NCI-H2171 (cell line): ENCODE results near the gene TBCD.
A peak's percentile ranks its signal among the peaks of the same experiment; 100 is the strongest.

ENCODE experiments used
- DNase-seq: peaks from one replicate; lab custom pipeline; 2025; lab: John Stamatoyannopoulos, UW

TBCD gene

DNA sequence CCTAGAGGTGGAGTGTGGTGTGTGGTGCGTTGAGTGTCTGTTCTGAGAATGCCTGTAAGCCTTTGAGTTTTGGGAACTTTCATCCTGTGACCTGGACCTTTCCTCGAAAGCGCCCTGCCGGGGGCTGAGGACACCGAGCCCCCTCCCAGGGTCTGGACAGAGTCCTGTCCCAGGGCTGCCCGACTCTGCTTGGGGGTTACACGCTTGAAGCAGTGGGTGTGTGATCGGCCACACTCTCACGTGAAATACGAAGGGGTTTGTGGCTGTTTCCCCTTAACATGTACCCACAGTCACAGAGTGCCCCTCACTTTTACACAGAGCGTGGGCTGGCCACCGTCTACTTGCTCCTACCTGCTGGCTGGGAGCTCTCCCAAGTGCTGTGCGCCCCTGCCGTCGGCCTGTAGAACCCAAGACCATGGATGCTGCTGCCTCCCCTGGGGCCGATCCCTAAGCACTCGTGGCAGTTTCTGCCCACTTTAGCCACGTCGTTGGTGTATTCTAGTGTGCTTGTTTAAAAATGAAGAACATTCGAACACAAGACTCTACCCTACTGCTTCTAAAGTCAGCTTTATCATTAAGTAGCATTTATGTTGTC lies 81.1 kb downstream of the TBCD start:
- no peak for DNase-seq

GRCh38 chr17:82835122-82835521 lies 83.3 kb downstream of the TBCD start:
- no peak for DNase-seq

DNA sequence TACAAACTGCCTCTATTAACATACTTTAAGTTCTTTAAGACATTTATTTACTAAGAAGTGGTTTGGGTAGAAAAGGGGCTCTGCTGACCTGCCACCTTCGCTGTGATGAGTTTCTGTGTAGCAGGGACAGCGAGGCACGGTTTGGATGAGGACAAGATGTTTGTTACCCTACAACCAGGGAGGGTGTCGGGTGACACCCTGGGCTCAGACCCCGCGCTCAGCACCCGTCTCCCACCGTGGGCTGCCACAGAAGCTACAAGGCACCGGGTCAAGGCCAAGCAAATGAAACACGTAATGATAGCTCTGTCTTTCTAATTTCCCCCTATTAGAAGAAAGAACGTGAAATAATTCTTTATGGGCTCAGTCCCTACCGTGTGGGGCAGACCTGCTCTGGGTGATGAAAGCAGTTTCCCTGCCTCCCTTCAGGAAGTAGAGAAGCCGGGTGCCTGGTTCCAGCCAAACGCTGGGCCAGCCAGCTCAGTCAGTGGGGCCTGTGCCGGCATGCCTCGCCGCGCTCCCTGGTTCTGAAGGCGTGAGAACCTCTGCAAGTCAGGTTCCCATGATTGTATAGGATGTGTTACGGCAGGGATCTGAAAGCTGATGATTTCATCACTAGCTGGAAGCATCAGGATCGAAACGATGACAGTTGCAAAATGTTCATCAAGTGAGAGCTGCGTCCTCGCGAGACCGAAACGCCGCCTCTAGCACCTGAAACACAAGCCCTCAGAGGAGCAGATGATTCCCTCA lies 84.1 kb downstream of the TBCD start:
- peak; percentile 73 for DNase-seq

- DNase-seq = peak; percentile 10
Observed at GRCh38 chr17:82836823-82837357, 85.0 kb downstream of the TBCD start.

DNA sequence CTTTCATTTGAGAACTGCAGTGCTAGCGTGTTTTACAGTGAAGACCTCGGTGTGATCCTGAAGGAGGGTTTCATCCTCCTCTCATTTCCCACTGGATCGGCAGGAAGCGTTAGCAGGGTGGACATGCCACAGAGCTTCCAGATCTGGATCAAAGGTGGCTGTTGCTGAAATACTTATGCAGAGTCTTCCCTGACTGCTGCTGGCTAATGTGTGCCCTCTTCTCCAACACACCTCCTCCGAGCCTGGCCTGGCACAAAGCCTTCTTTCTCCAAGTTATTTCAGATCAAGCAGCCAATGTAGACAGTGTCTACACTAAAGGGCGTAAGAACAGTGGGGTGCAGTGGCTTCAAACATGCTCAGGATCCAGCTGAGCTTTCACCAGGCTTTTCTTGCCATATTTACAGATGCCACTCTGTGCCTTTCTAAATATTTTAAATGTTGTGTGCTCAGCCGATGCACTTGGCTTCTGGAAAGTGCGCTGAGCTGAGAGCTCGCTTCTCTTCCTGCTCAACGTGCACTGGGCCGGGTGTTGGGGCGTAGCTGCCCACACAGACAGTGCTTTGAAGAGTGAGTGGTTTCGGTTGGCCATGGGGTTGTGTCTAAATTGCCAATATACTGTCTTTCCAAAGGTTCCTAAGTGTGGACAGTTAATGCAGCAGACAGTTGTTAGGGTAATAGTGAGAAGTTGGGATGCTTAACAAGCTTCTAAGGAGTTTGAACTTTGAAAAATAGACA lies 85.9 kb downstream of the TBCD start:
- DNase-seq = no peak

GRCh38 chr17:82838386-82839063 lies 86.7 kb downstream of the TBCD start:
- DNase-seq = no peak

DNA sequence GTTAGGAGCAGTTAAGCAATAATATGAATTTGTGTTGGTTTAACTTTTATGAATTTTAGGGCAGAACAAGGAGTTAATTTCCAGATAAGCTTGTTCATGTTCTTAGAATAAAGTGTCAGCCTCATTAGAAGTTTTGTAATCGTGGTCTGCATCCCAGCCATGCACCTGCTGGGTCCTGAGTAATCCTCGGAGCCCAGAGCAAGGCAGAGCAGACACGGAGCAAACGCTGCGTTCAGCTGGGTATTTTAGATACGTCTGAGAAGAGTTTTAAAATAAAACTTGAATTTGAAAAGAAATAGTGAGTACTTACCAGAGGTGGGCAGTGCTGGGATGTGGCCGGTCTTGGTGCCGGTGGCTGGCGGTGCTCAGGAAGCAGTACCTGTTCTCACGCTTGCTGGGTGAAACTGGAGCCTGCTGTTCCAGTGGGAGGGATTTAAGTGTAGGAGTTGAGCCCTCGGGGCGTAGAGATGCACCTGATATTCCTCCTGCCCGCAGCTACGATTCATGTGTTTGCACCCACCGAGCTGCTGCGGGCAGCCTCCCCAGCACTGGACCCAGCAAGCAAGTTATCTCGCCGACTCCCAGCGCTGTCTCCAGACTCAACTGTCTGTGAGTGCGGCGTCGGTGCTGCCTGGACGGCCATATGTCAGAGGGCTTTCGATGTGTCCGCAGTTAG lies 87.9 kb downstream of the TBCD start, which contains the start of gene ZNF750:
TSS of gene ZNF750 (minus strand) at position 406 of the 676 bp plus-strand sequence. CDS start 7,568 bp downstream, outside the sequence.
- peak; percentile 31 for DNase-seq

DNA sequence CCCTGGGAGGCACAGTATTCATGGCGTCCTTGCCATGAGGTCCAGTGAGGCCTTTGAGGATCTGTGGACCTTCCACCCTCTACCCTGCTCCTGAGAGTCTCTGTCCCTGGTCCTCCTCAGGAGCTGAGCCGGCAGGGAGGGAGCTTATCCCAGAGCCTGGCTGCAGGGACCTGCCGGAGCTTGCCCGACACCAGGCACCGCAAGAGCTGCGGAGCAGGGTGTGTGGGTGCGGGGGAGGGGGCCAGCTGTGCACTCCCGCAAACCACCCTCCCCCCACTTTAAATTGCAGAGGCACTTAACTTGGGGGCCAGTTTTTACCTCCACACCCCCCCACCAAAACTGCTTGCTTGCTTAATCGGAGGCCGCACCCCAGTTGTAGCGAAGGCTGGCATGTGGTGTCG lies 88.6 kb downstream of the TBCD start:
- DNase-seq = peak; percentile 22

DNA sequence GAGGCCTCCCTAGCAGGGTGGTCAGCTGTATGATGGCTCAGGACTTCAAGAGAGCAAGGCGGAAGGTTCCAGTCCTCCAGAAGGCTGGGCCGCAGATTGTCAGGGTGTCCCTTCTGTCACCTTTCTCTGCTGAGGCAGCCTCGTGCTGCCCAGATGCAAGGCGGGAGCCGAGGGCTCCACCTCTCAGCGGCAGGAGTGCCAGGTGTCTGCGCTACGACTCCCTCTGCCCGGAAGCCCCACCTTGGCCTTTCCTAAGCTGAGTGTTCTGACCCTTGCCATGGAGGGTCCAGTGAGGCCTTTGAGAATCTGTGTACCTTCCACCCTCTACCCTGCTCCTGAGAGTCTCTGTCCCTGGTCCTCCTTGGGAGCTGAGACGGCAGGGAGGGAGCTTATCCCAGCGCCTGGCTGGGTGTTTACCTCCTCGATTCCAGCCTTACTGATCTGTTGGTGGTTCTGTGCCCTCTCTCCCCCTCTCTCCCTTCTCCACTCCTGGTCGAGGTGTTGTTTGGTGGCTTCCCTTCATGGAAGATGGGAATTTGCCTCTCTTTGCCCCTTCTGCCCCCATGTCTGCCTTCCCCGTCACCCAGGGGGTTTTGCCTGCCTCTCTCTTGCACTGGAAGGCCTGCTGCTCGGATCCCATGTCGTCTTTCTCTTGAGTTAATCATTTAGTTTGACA lies 90.2 kb downstream of the TBCD start:
- DNase-seq = no peak

DNA sequence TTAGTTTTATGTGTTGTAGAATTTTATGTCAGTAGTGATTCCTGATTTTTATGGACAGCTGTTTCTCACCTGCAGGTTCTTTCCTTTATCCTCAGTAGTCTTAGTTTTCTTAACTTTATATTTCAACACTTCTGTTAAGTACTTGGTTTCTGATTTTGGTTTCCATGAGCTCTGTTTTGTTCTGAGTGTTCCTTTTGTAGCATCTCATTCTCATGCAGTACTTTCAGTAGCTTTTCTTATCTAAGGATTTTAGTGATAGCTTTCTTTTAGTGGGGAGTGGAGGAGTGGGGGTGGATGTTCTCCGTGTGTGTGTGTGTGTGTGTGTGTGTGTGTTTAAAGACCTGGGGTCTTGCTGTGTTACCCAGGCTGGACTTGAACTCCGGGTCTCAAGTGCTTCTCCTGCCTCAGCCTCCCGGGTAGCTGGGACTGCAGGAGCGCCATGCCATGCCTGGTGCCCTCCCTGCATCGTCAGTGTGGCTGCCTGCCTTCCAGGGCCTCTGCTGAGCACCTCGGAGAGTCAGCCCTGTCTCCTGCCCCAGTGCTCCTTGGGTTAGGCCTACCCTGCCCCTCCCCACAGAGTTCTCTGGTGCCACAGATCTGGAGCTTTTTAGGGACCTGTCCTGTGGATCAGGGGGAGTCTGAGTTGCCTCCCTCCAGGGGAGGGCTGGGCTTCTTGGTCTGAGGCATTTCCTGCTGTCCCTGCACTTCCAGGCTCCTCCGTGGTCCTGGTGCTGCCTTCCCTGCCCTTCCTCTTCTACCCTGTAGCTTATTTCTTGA lies 92.2 kb downstream of the TBCD start:
- no peak for DNase-seq

GRCh38 chr17:82844796-82845162 lies 92.9 kb downstream of the TBCD start:
- DNase-seq = no peak

DNA sequence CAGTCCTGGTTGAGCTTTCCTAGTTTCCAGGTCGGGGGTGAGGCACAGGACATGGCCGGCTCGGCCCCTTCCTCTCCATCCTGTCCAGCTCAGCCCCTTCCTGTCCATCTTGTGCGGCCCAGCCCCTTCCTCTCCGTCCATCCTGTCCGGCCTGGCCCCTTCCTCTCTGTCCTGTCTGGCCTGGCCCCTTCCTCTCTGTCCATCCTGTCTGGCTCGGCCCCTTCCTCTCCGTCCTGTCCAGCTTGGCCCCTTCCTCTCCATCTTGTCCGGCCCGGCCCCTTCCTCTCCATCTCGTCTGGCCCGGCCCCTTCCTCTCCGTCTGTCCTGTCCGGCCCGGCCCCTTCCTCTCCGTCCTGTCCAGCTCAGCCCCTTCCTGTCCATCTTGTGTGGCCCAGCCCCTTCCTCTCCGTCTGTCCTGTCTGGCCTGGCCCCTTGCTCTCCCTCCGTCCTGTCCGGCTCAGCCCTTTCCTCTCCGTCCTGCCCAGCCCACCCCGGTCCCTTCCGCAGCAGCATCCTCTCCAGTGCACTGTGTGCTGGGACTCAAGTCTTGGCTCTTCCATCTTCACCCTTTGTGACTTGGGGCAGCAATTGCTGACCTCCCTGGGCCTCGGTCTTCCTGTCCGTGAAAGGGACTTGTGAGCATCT lies 93.4 kb downstream of the TBCD start:
- DNase-seq = no peak

- DNase-seq = no peak
Observed at GRCh38 chr17:82846061-82846691, 94.3 kb downstream of the TBCD start.

GRCh38 chr17:82848022-82848592 lies 96.2 kb downstream of the TBCD start:
- DNase-seq = no peak

- DNase-seq = no peak
Observed at GRCh38 chr17:82849076-82849945, 97.4 kb downstream of the TBCD start.

GRCh38 chr17:82851381-82851780 lies 99.5 kb downstream of the TBCD start:
- DNase-seq = no peak

- DNase-seq = no peak
Observed at GRCh38 chr17:82854226-82854625, 102.4 kb downstream of the TBCD start.

GRCh38 chr17:82856361-82856760 lies 104.5 kb downstream of the TBCD start:
- DNase-seq = no peak
